Sciatic nerve (tissue), 1 donor: ENCODE data around the gene DGAT2L6. TPM values are rescaled to one million over a fixed set of nuclear protein-coding genes. Genes with fewer than 3 reads are reported as not detected.

Source experiments
- total RNA-seq: library from RNA; stranded (reverse); fragmentation: NEBNext Ultra II Directional; extraction: Animal tissue kit (Norgen Biotek cat#: 25700); gene quantifications from one replicate; pipeline ENCODE4 v1.2.1, GENCODE V29; 2021
- donor health status: DM: no; HTN: no; CAD: no.

Gene DGAT2L6
- total RNA-seq, 1 donor from 2014 or later: not detected

Other genes with a start within 250 kb of the DGAT2L6 start
- not detected for gene AWAT2, start 127.5 kb upstream of the DGAT2L6 start, total RNA-seq
- not detected for gene OTUD6A, start 115.0 kb upstream of the DGAT2L6 start, total RNA-seq
- gene IGBP1, start 44.0 kb upstream of the DGAT2L6 start, total RNA-seq: 44.0 TPM
- not detected for gene AWAT1, start 57.2 kb downstream of the DGAT2L6 start, total RNA-seq
- gene P2RY4, start 82.7 kb downstream of the DGAT2L6 start, total RNA-seq: 1.0 TPM
- not detected for gene ARR3, start 90.9 kb downstream of the DGAT2L6 start, total RNA-seq
- not detected for gene RAB41, start 104.7 kb downstream of the DGAT2L6 start, total RNA-seq
- 21.0 TPM for gene PDZD11, start 112.4 kb downstream of the DGAT2L6 start, total RNA-seq
- gene KIF4A, start 112.6 kb downstream of the DGAT2L6 start, total RNA-seq: 0.18 TPM
- gene GDPD2, start 245.8 kb downstream of the DGAT2L6 start, total RNA-seq: 0.22 TPM